Kidney epithelial cell (primary cell): Measurements from ENCODE around the gene HEMK1. TPM values are rescaled to one million over a fixed set of nuclear protein-coding genes. Genes with fewer than 3 reads are reported as not detected.
A peak's percentile ranks its signal among the peaks of the same experiment; 100 is the strongest.

ENCODE experiments used
- DNase-seq: peaks from one replicate; pipeline ENCODE4 v3.0.0-alpha.2; 2010; ENCODE audit warnings: low read depth
- H3K27me3 ChIP-seq: 2 replicates; pipeline ENCODE4 v1.6.0; 2011; ENCODE audit warnings: low read length; ENCODE audit not compliant: control insufficient read depth, insufficient read depth
- H3K36me3 ChIP-seq: 2 replicates; pipeline ENCODE4 v1.5.1; 2011; ENCODE audit warnings: low read length; ENCODE audit not compliant: control insufficient read depth, insufficient read depth
- H3K4me3 ChIP-seq: 2 replicates; pipeline ENCODE4 v1.5.1; 2011; ENCODE audit warnings: low read depth, mild to moderate bottlenecking, control low read depth, low read length
- CTCF ChIP-seq: IDR thresholded peaks from 2 replicates; pipeline ENCODE4 v1.5.1; 2011; ENCODE audit warnings: mild to moderate bottlenecking, moderate library complexity, low read length, control low read depth, inconsistent platforms; ENCODE audit not compliant: insufficient read depth, poor library complexity, severe bottlenecking
- total RNA-seq: library from RNA; depleted of rRNA; stranded (reverse); fragments of >200 nt; gene quantifications from 2 replicates; pipeline ENCODE4 v1.2.3, GENCODE V29; 2015

Gene HEMK1
- total RNA-seq, 1 donor from 2014 or later = 15.6 TPM

- Histone ChIP-seq H3K27me3 (no peaks in the 10 kb centered on the region), H3K4me3 (no peak overlapping the region), H3K36me3 (no peaks in the 10 kb centered on the region)
- DNase-seq = peak; percentile 63
- peak; percentile 21 for TF ChIP-seq CTCF
Measured at GRCh38 chr3:50630877-50631276, 61.6 kb downstream of the HEMK1 start.

- DNase-seq = no peak
- no peak overlapping the region for H3K4me3 ChIP-seq
- no peaks in the 10 kb centered on the region for H3K27me3 ChIP-seq
- TF ChIP-seq CTCF = no peak
- no peaks in the 10 kb centered on the region for H3K36me3 ChIP-seq
Measured at GRCh38 chr3:50632450-50632849, 63.1 kb downstream of the HEMK1 start.

- no peaks in the 10 kb centered on the region for H3K27me3 ChIP-seq
- H3K4me3 ChIP-seq = no peak overlapping the region
- TF ChIP-seq CTCF = no peak
- no peak for DNase-seq
- no peaks in the 10 kb centered on the region for H3K36me3 ChIP-seq
Measured at GRCh38 chr3:50633230-50633790, 64.0 kb downstream of the HEMK1 start.

- no peaks in the 10 kb centered on the region for H3K36me3 ChIP-seq
- TF ChIP-seq CTCF = no peak
- no peak overlapping the region for H3K4me3 ChIP-seq
- no peaks in the 10 kb centered on the region for H3K27me3 ChIP-seq
- no peak for DNase-seq
Measured at GRCh38 chr3:50635066-50635465, 65.7 kb downstream of the HEMK1 start.

GRCh38 chr3:50637011-50637410 lies 67.7 kb downstream of the HEMK1 start:
- Histone ChIP-seq H3K36me3 (no peaks in the 10 kb centered on the region), H3K4me3 (no peak overlapping the region), H3K27me3 (no peaks in the 10 kb centered on the region)
- no peak for TF ChIP-seq CTCF
- DNase-seq = no peak

DNA sequence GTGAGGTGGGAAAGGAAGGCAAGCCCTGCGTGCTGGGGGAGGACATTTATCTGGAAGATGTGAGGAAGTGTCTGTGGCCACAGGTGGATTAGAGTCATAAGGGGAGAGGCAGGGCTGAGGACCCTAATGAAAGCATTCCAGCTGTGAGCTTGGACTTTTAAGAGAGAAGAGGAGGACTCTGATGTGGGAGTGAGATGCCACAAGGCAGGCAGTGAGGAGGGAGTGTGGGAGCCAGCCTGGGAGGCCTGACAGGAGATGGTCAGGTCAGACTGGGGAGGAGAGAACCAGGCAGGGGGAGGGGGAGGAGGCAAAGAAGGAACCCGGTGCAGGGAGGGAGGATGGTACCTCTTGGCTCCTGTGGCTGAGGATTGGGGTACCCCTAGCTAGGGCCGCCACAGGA lies 68.6 kb downstream of the HEMK1 start:
- no peak for DNase-seq
- no peaks in the 10 kb centered on the region for H3K36me3 ChIP-seq
- no peaks in the 10 kb centered on the region for H3K27me3 ChIP-seq
- no peak overlapping the region for H3K4me3 ChIP-seq
- no peak for TF ChIP-seq CTCF
